Small intestine (tissue), 7 donors: ENCODE data around the gene GRIK4. TPM values are rescaled to one million over a fixed set of nuclear protein-coding genes. Genes with fewer than 3 reads are reported as not detected.
A peak's percentile ranks its signal among the peaks of the same experiment; 100 is the strongest.

Source experiments
- DNase-seq, 2 donors: peaks; one replicate each; pipeline versions ENCODE4 v3.0.0 to v3.0.0-alpha.2; 2013
- FAIRE-seq: peaks from 2 replicates; lab custom pipeline; 2012; peaks lifted over from hg19 to GRCh38; lab: Jason Lieb, UNC
- H3K27ac ChIP-seq, 3 donors: one replicate each; pipeline ENCODE4 v1.5.1; 2013; ENCODE audit warnings: low read length in 2 of 3, mild to moderate bottlenecking in 2 of 3, control low read depth in 1 of 3, inconsistent platforms in 1 of 3, low read depth in 1 of 3, moderate library complexity in 1 of 3
- H3K27me3 ChIP-seq, 3 donors: one replicate each; pipeline ENCODE4 v1.6.1; 2013; ENCODE audit warnings: low read length in 3 of 3, inconsistent platforms in 1 of 3; ENCODE audit not compliant: control insufficient read depth in 3 of 3, insufficient read depth in 3 of 3
- H3K36me3 ChIP-seq, 3 donors: one replicate each; pipeline ENCODE4 v1.6.1; 2013; ENCODE audit warnings: low read length in 3 of 3, inconsistent platforms in 1 of 3, low read depth in 1 of 3, mild to moderate bottlenecking in 1 of 3, moderate library complexity in 1 of 3; ENCODE audit not compliant: control insufficient read depth in 3 of 3, insufficient read depth in 2 of 3
- H3K4me1 ChIP-seq, 3 donors: one replicate each; pipeline ENCODE4 v1.6.1; 2013; ENCODE audit warnings: low read length in 2 of 3, inconsistent platforms in 1 of 3, low read depth in 1 of 3, mild to moderate bottlenecking in 1 of 3, moderate library complexity in 1 of 3; ENCODE audit not compliant: control insufficient read depth in 3 of 3, insufficient read depth in 2 of 3
- H3K4me3 ChIP-seq, 3 donors: one replicate each; pipeline ENCODE4 v1.5.1; 2013; ENCODE audit warnings: low read length in 3 of 3, control low read depth in 1 of 3, inconsistent platforms in 1 of 3, low read depth in 1 of 3, mild to moderate bottlenecking in 1 of 3, moderate library complexity in 1 of 3
- H3K9me3 ChIP-seq, 2 donors: one replicate each; pipeline ENCODE4 v1.6.1; 2013; ENCODE audit warnings: low read depth in 1 of 2, low read length in 1 of 2; ENCODE audit not compliant: control insufficient read depth in 2 of 2, insufficient read depth in 1 of 2
- WGBS, 3 donors: extraction: QIAGEN DNeasy Blood & Tissue Kit; methylation state at CpG; one replicate each; pipeline ENCODE4 v1.1.7; 2013; 5-methylcytosine and 5-hydroxymethylcytosine counted together
- polyA plus RNA-seq, 4 donors: library from polyadenylated mRNA; stranded (reverse) in 3 of 4; unstranded in 1 of 4; fragments of 200-250 nt in 3 of 4; fragments of 120-200 nt in 1 of 4; gene quantifications; one replicate each; pipeline versions ENCODE4 v1.2.1 to v1.2.3, GENCODE V29; 2013
- donor health status: healthy with polysubstance abuse.
- donor health status: control.
- donor health status: control.
- donor health status: Bipolar disorder and iron deficiency.
- donor health status: healthy.

Gene GRIK4
- polyA plus RNA-seq, 4 donors, result 0.15 to 1.4 (median 0.27) TPM; not detected in 1

DNA sequence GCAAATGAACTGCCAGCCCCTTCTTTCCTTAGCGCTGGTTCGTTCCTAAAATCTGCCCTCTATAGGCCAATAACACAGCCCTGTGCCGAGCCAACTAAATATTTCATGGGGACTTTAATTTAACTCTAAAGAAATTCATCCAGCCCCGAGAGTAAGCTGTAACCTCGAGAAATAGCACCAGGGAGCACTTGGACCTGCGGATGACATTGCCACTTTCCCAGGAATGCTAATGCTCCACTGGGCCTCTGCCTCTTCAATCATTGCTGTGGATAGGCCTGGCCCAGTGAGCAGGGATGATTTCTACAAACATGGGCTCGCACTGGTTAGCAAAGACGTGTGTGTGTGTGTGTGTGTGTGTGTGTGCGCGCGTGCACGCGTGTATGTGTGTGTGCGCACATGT, 417.1 kb downstream of the GRIK4 start:
- WGBS, 3 donors, result 75 to 80% (median 76%) methylated on average over 14 of the region's 14 CpGs
- Histone ChIP-seq H3K4me3 (no peak overlapping the region), H3K9me3 (no peaks in the 10 kb centered on the region), H3K36me3 (no peaks in the 10 kb centered on the region), H3K27me3 (no peaks in the 10 kb centered on the region), H3K27ac (no peak overlapping the region), H3K4me1 (no peaks in the 10 kb centered on the region)
- no peak for FAIRE-seq
- DNase-seq, result no peak

GRCh38 chr11:120929090-120929489, 417.5 kb downstream of the GRIK4 start:
- no peaks in the 10 kb centered on the region for H3K27me3 ChIP-seq
- DNase-seq (no peak), FAIRE-seq (no peak)
- WGBS, 3 donors, result 91 to 93% (median 92%) methylated on average over 11 of the region's 11 CpGs
- H3K9me3 ChIP-seq, result no peaks in the 10 kb centered on the region
- no peaks in the 10 kb centered on the region for H3K4me1 ChIP-seq
- no peaks in the 10 kb centered on the region for H3K36me3 ChIP-seq
- H3K27ac ChIP-seq, result no peak overlapping the region
- H3K4me3 ChIP-seq, result no peak overlapping the region

GRCh38 chr11:120929664-120930154, 418.2 kb downstream of the GRIK4 start:
- H3K27me3 ChIP-seq, result peaks cover 0 to 2% (median 0%) of the 10 kb centered on the region in 3 donors
- no peak overlapping the region for H3K27ac ChIP-seq
- H3K4me3 ChIP-seq, result no peak overlapping the region
- peak; percentile 50 to 79 for DNase-seq
- WGBS, 3 donors, result 25 to 37% (median 31%) methylated on average over 13 of the region's 13 CpGs
- H3K36me3 ChIP-seq, result no peaks in the 10 kb centered on the region
- no peaks in the 10 kb centered on the region for H3K4me1 ChIP-seq
- FAIRE-seq, result no peak
- H3K9me3 ChIP-seq, result no peaks in the 10 kb centered on the region

- 47 to 73% (median 60%) methylated on average over 4 of the region's 4 CpGs for whole genome bisulfite sequencing, 3 donors
- Histone ChIP-seq H3K36me3 (no peaks in the 10 kb centered on the region), H3K9me3 (no peaks in the 10 kb centered on the region), H3K27me3 (peaks cover 0 to 2% (median 0%) of the 10 kb centered on the region in 3 donors), H3K4me1 (no peaks in the 10 kb centered on the region), H3K4me3 (no peak overlapping the region), H3K27ac (no peak overlapping the region)
- FAIRE-seq (no peak), DNase-seq (peak in 1 of 2 donors; percentile 45)
Observed at GRCh38 chr11:120931057-120931779, 419.7 kb downstream of the GRIK4 start.

- 78 to 88% (median 83%) methylated on average over 5 of the region's 5 CpGs for WGBS, 3 donors
- no peak for DNase-seq
- H3K27ac ChIP-seq, result no peak overlapping the region
- H3K4me3 ChIP-seq, result no peak overlapping the region
- no peaks in the 10 kb centered on the region for H3K36me3 ChIP-seq
- H3K9me3 ChIP-seq, result no peaks in the 10 kb centered on the region
- H3K27me3 ChIP-seq, result peaks cover 0 to 2% (median 0%) of the 10 kb centered on the region in 3 donors
- H3K4me1 ChIP-seq, result no peaks in the 10 kb centered on the region
- FAIRE-seq, result no peak
Observed at GRCh38 chr11:120932305-120932915, 420.9 kb downstream of the GRIK4 start.

- Histone ChIP-seq H3K4me3 (no peak overlapping the region), H3K27ac (no peak overlapping the region), H3K9me3 (no peaks in the 10 kb centered on the region), H3K4me1 (no peaks in the 10 kb centered on the region), H3K27me3 (peaks cover 0 to 2% (median 0%) of the 10 kb centered on the region in 3 donors), H3K36me3 (no peaks in the 10 kb centered on the region)
- DNase-seq (no peak), FAIRE-seq (no peak)
- 47 to 59% (median 58%) methylated on average over 3 of the region's 3 CpGs for WGBS, 3 donors
Observed at GRCh38 chr11:120936356-120936755, 424.8 kb downstream of the GRIK4 start.

DNA sequence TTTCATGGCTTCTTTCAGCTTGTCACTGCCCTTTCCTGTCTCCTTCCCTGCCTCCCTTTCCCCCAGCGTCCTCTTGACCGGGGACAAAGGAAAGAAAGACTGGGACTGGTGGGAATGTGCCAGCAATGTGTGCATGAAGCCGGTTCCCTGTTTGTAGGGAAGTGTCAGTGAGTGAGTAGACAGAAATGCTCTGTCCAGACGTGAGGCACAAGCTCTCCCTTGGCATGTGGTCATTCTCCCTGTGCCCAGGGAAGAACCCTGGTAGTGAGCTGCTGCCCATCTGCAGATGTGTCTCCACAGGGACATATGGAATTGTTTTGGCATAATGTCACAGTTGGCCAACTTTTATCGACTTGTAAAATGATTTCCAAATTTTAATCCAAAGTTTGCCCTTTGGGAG, 426.0 kb downstream of the GRIK4 start:
- Histone ChIP-seq H3K27ac (no peak overlapping the region), H3K4me1 (no peaks in the 10 kb centered on the region), H3K4me3 (no peak overlapping the region), H3K9me3 (no peaks in the 10 kb centered on the region), H3K36me3 (no peaks in the 10 kb centered on the region), H3K27me3 (peaks cover 0 to 4% (median 0%) of the 10 kb centered on the region in 3 donors)
- DNase-seq (no peak), FAIRE-seq (no peak)
- WGBS, 3 donors, result 59 to 80% (median 63%) methylated on average over 5 of the region's 5 CpGs

DNA sequence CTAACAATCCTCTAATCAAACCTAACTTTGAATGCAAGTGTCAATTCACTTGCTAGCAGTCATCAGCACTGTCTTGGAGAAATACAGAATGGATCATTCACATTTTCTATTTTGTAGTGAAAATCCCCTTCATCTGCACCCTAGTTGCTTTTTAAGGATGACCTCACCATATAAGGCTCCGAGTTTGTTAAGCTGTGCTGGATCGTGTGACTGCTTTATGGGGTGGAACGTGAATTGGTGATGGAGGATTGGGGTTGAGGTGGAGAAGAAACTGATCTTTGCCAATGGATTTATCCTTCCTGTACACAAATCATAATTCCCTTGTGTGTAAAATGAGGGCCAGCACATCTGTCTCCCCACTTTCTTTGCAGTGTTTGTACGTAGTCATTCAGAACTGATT, 426.7 kb downstream of the GRIK4 start:
- FAIRE-seq, result no peak
- Histone ChIP-seq H3K4me1 (no peaks in the 10 kb centered on the region), H3K4me3 (no peak overlapping the region), H3K9me3 (no peaks in the 10 kb centered on the region), H3K27me3 (peaks cover 0 to 4% (median 0%) of the 10 kb centered on the region in 3 donors), H3K36me3 (no peaks in the 10 kb centered on the region), H3K27ac (no peak overlapping the region)
- 64 to 70% (median 65%) methylated on average over 4 of the region's 4 CpGs for WGBS, 3 donors
- DNase-seq, result no peak
